Smooth muscle cell of the brain vasculature (primary cell): Measurements from ENCODE around the gene WDR1.

Experiments
- DNase-seq: peaks from one replicate; pipeline ENCODE4 v3.0.0-alpha.2; 2012; ENCODE audit warnings: low read depth, low spot score

Gene WDR1

GRCh38 chr4:10041036-10041435 lies 75.6 kb downstream of the WDR1 start:
- no peak for DNase-seq

GRCh38 chr4:10040049-10040892 lies 76.3 kb downstream of the WDR1 start:
- no peak for DNase-seq

- no peak for DNase-seq
Observed at GRCh38 chr4:10036807-10037342, 79.7 kb downstream of the WDR1 start.

GRCh38 chr4:10035130-10035529 lies 81.5 kb downstream of the WDR1 start:
- DNase-seq = no peak

GRCh38 chr4:10034612-10035104 lies 81.9 kb downstream of the WDR1 start:
- DNase-seq = no peak

- no peak for DNase-seq
Observed at GRCh38 chr4:10034136-10034535, 82.5 kb downstream of the WDR1 start.

- DNase-seq = no peak
Observed at GRCh38 chr4:10033191-10033881, 83.3 kb downstream of the WDR1 start.

- no peak for DNase-seq
Observed at GRCh38 chr4:10032625-10033024, 84.0 kb downstream of the WDR1 start.

GRCh38 chr4:10031668-10032590 lies 84.7 kb downstream of the WDR1 start:
- no peak for DNase-seq

GRCh38 chr4:10030972-10031667 lies 85.5 kb downstream of the WDR1 start:
- no peak for DNase-seq

GRCh38 chr4:10029403-10029802 lies 87.2 kb downstream of the WDR1 start:
- DNase-seq = no peak

- no peak for DNase-seq
Observed at GRCh38 chr4:10028910-10029309, 87.7 kb downstream of the WDR1 start.

GRCh38 chr4:10026485-10026884 lies 90.1 kb downstream of the WDR1 start:
- no peak for DNase-seq

GRCh38 chr4:10025230-10025806 lies 91.3 kb downstream of the WDR1 start:
- no peak for DNase-seq
